ENCODE measurements around the gene EFNA1.

Gene EFNA1

DNA sequence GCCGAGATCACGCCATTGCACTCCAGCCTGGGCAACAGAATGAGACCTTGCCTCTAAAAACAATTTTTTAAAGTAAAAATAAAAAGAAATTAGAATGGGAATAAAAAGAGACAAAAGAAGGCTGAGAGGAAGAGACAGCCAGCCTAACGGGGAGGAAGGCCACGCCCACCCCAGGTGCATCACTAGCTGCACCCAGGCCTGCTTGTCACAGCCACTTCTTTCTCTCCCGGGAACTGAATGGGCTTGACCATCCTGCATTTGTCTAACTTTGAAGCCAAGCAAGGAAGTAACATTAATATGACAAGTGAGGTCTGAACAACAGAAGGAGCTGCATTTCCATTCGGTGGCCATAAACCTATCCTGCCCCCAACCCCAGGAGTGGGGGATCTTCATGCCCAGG lies 20.8 kb upstream of the EFNA1 start:
- no peak overlapping the region for H3K4me3 ChIP-seq (ENCODE audit: low read depth, low read length)
- no peak for DNase-seq (ENCODE audit: low read depth)
- no peak for TF ChIP-seq CTCF (IDR thresholded peaks at IDR 0.05; ENCODE audit: low read depth, low read length, missing control alignments)

GRCh38 chr1:155107309-155108264 lies 20.1 kb upstream of the EFNA1 start:
- no peak for TF ChIP-seq CTCF (IDR thresholded peaks at IDR 0.05; ENCODE audit: low read depth, low read length, missing control alignments)
- DNase-seq (ENCODE audit: low read depth): no peak
- no peak overlapping the region for H3K4me3 ChIP-seq (ENCODE audit: low read depth, low read length)

GRCh38 chr1:155108296-155108695 lies 19.4 kb upstream of the EFNA1 start:
- no peak for TF ChIP-seq CTCF (IDR thresholded peaks at IDR 0.05; ENCODE audit: low read depth, low read length, missing control alignments)

GRCh38 chr1:155110381-155110780 lies 17.3 kb upstream of the EFNA1 start:
- H3K4me3 ChIP-seq (ENCODE audit: low read depth, low read length): no peak overlapping the region
- TF ChIP-seq CTCF (IDR thresholded peaks at IDR 0.05; ENCODE audit: low read depth, low read length, missing control alignments): no peak
- no peak for DNase-seq (ENCODE audit: low read depth)

More at GRCh38 chr1:155108296-155108695, 19.4 kb upstream of the EFNA1 start:
- no peak overlapping the region for H3K4me3 ChIP-seq (ENCODE audit: low read depth, low read length)
- DNase-seq (ENCODE audit: low read depth): no peak

- no peak for DNase-seq (ENCODE audit: low read depth)
- TF ChIP-seq CTCF (IDR thresholded peaks at IDR 0.05; ENCODE audit: low read depth, low read length, missing control alignments): no peak
- H3K4me3 ChIP-seq (ENCODE audit: low read depth, low read length): no peak overlapping the region
Observed at GRCh38 chr1:155110826-155111225, 16.9 kb upstream of the EFNA1 start.

DNA sequence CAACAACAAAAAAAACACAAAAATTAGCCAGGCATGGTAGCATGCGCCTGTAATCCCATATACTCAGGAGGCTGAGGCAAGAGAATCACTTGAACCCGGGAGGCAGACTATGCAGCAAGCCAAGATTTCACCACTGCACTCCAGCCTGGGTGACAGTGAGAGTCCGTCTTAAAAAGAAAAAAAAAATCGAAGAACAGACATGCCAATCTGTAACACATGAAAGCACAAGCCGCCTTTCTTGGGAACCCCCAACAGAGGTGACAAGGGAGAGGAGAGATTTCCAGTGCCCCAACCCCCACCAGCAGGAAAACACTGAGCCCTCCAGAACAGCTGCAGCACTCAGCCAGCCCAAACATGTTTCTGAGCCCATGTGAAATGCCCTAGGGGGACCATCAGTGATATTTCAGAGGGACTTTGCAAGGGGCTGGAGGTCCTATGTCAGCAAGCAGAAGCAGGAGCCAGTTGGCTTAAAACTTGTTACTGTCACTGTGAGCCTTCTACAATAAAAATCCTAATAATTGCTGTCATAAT lies 14.2 kb upstream of the EFNA1 start:
- H3K4me3 ChIP-seq (ENCODE audit: low read depth, low read length): no peak overlapping the region
- no peak for DNase-seq (ENCODE audit: low read depth)
- TF ChIP-seq CTCF (IDR thresholded peaks at IDR 0.05; ENCODE audit: low read depth, low read length, missing control alignments): no peak

Data from GM12864 (cell line).